Measurements from ENCODE around the gene CACNA1B. TPM values are rescaled to one million over a fixed set of nuclear protein-coding genes. Genes with fewer than 3 reads are reported as not detected.
A peak's percentile ranks its signal among the peaks of the same experiment; 100 is the strongest.

Gene CACNA1B
- total RNA-seq, 1 experiment from 2014 or later = 7.8 TPM

GRCh38 chr9:137987244-137988030 is 109.9 kb downstream of the CACNA1B start:
- Histone ChIP-seq H3K4ac (ENCODE audit: low read depth, low read length) (no peak overlapping the region), H2BK20ac (ENCODE audit: low read depth, low read length, poor library complexity, severe bottlenecking) (no peak overlapping the region), H3K4me1 (ENCODE audit: insufficient read depth, low read length) (no peaks in the 10 kb centered on the region), H3T11ph (ENCODE audit: low read length) (no peak overlapping the region), H3K23me2 (ENCODE audit: insufficient read length, low read depth, low read length, poor library complexity, severe bottlenecking) (no peaks in the 10 kb centered on the region), H2BK15ac (ENCODE audit: low read depth, low read length) (no peak overlapping the region), H2BK5ac (ENCODE audit: insufficient read length, low read length) (no peak overlapping the region), H4K5ac (ENCODE audit: insufficient read length, low read depth, low read length) (no peak overlapping the region), H2AK5ac (ENCODE audit: insufficient read length, low read length) (no peak overlapping the region), H4K20me1 (ENCODE audit: control insufficient read depth, insufficient read depth, insufficient read length) (no peaks in the 10 kb centered on the region), H4K8ac (replicated peaks; ENCODE audit: insufficient read length, low read depth, low read length) (no peak overlapping the region), H3K9me3 (ENCODE audit: control insufficient read depth, low read depth, low read length) (peaks cover 20% of the 10 kb centered on the region), H3K9ac (ENCODE audit: extremely low read depth, insufficient read length, low read length) (no peak overlapping the region), H4K91ac (ENCODE audit: insufficient read length, low read depth, low read length) (no peak overlapping the region), H3K27ac (ENCODE audit: insufficient read length, low read depth, low read length) (no peak overlapping the region), H3K23ac (ENCODE audit: insufficient read length, low read depth, low read length) (no peak overlapping the region), H3K4me2 (ENCODE audit: insufficient read depth, insufficient read length, low read length) (no peak overlapping the region), H3K79me2 (ENCODE audit: insufficient read depth, low read length) (no peaks in the 10 kb centered on the region), H2BK120ac (ENCODE audit: low read depth, low read length, poor library complexity, severe bottlenecking) (no peak overlapping the region), H3K18ac (ENCODE audit: insufficient read length, low read depth, low read length) (no peak overlapping the region), H3K27me3 (ENCODE audit: insufficient read depth, low read length) (no peaks in the 10 kb centered on the region), H2AFZ (ENCODE audit: low read length) (no peak overlapping the region), H3K79me1 (ENCODE audit: insufficient read depth, low read depth, low read length, poor library complexity, severe bottlenecking) (no peaks in the 10 kb centered on the region), H2BK12ac (ENCODE audit: insufficient read length, low read depth, low read length) (no peak overlapping the region), H3K56ac (ENCODE audit: insufficient read length, low read depth, low read length) (no peak overlapping the region), H3K14ac (ENCODE audit: insufficient read depth, low read length) (no peak overlapping the region)
- peak overlapping the region in 1 of 3 experiments; percentile 39; a peak in 1 of 7 replicates for H3K27ac Mint-ChIP-seq
- peaks cover 6% of the 10 kb centered on the region for H3K27me3 Mint-ChIP-seq (ENCODE audit: low read depth)
- TF ChIP-seq CTCF (conservative IDR thresholded peaks at IDR 0.05) = no peak
- no peak overlapping the region for H3K4me3 Mint-ChIP-seq
- H3K9me3 Mint-ChIP-seq = peaks cover 51 to 60% of the 10 kb centered on the region in 2 experiments
- no CpG with 5 or more reads among the region's 10 CpGs for WGBS (ENCODE audit: extremely low coverage, insufficient read length, low lambda C conversion rate)
- peaks cover 64 to 90% (median 86%) of the 10 kb centered on the region in 3 experiments for H3K36me3 Mint-ChIP-seq (ENCODE audit: insufficient read depth in 1 of 3, low read depth in 3 of 3)
- no peaks in the 10 kb centered on the region for H3K4me1 Mint-ChIP-seq
- no peak for DNase-seq
